GM12801 (cell line): ENCODE data around the gene SORCS2.

Experiments used
- CTCF ChIP-seq: IDR thresholded peaks from one replicate; pipeline ENCODE4 v1.5.1; 2011; ENCODE audit warnings: control low read depth; ENCODE audit not compliant: insufficient read length; ENCODE audit errors: extremely low read depth

SORCS2 gene

GRCh38 chr4:7364979-7365378 lies 172.6 kb downstream of the SORCS2 start:
- no peak for TF ChIP-seq CTCF

- no peak for TF ChIP-seq CTCF
Measured at GRCh38 chr4:7365462-7366179, 173.3 kb downstream of the SORCS2 start.

GRCh38 chr4:7366180-7366945 lies 174.0 kb downstream of the SORCS2 start:
- TF ChIP-seq CTCF = no peak

- TF ChIP-seq CTCF = no peak
Measured at GRCh38 chr4:7366954-7367353, 174.6 kb downstream of the SORCS2 start.

- no peak for TF ChIP-seq CTCF
Measured at GRCh38 chr4:7367406-7367805, 175.1 kb downstream of the SORCS2 start.

- no peak for TF ChIP-seq CTCF
Measured at GRCh38 chr4:7367864-7368277, 175.5 kb downstream of the SORCS2 start.

- no peak for TF ChIP-seq CTCF
Measured at GRCh38 chr4:7368296-7368695, 176.0 kb downstream of the SORCS2 start.
